ENCODE data around the gene CCL11.
A peak's percentile ranks its signal among the peaks of the same experiment; 100 is the strongest.

CCL11 gene

DNA sequence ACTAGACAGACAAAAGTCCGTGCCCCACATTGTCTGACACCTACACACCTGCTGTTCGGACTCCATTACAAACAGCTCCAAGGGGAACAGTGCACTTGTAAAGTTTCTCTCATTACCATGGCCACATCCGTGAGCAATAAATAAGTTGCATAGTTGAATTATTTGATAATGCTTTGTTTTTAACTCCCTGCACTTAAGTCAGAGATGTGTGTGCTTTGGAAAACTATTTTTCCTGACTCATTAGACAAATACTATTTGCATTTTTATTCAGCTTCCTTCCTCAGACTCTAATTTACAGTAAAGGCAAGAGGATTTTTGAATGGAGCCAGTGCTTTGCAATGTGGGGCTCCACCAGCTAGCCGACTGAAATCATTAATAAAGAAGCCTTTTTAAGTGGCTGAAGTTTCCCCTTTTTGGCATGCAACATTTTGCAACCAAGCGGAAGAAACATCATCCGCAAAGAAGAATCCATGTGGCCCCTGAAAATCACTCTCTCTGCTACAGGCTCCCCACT is 37.0 kb upstream of the CCL11 start:
- Histone ChIP-seq H3K36me3 (ENCODE audit: control insufficient read depth in 2 of 2, insufficient read depth in 2 of 2, low read length in 2 of 2) (no peaks in the 10 kb centered on the region), H3K4me1 (ENCODE audit: control insufficient read depth in 2 of 2, insufficient read depth in 2 of 2, low read length in 2 of 2) (peaks cover 16 to 20% of the 10 kb centered on the region in 2 donors), H3K9ac (ENCODE audit: low read depth in 1 of 2, low read length in 2 of 2) (no peak overlapping the region), H3K9me3 (ENCODE audit: control insufficient read depth in 2 of 2, low read length in 2 of 2) (no peaks in the 10 kb centered on the region), H3K27me3 (ENCODE audit: control insufficient read depth in 2 of 2, insufficient read depth in 2 of 2, low read length in 2 of 2) (no peaks in the 10 kb centered on the region), H3K4me3 (ENCODE audit: low read length in 2 of 2) (no peak overlapping the region), H3K27ac (ENCODE audit: low read depth in 2 of 2, low read length in 2 of 2) (peak overlapping the region in 1 of 2 donors; percentile 35)

DNA sequence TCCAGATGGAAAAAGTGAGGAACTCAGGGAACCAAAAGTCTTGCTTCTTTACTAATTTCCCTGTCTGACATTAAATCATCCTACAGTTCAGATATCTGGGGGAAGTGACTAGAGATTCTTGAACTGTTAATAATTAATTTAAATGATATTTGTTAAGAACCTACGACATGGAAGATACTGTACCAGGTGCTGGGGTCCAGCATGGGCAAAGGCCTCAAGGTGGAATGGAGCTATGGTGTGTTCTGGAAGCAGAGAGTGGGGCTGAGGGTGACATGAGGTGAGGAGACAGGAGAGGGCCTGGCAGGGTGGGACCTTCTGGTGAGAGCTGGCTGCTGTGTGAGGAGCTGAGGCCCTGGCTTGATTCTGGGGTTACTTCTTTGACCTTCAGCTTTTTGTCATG is 36.5 kb upstream of the CCL11 start:
- Histone ChIP-seq H3K27me3 (ENCODE audit: control insufficient read depth in 2 of 2, insufficient read depth in 2 of 2, low read length in 2 of 2) (no peaks in the 10 kb centered on the region), H3K9ac (ENCODE audit: low read depth in 1 of 2, low read length in 2 of 2) (no peak overlapping the region), H3K36me3 (ENCODE audit: control insufficient read depth in 2 of 2, insufficient read depth in 2 of 2, low read length in 2 of 2) (no peaks in the 10 kb centered on the region), H3K4me1 (ENCODE audit: control insufficient read depth in 2 of 2, insufficient read depth in 2 of 2, low read length in 2 of 2) (peaks cover 19 to 23% of the 10 kb centered on the region in 2 donors), H3K27ac (ENCODE audit: low read depth in 2 of 2, low read length in 2 of 2) (peak overlapping the region in 1 of 2 donors; percentile 38), H3K9me3 (ENCODE audit: control insufficient read depth in 2 of 2, low read length in 2 of 2) (no peaks in the 10 kb centered on the region), H3K4me3 (ENCODE audit: low read length in 2 of 2) (no peak overlapping the region)

DNA sequence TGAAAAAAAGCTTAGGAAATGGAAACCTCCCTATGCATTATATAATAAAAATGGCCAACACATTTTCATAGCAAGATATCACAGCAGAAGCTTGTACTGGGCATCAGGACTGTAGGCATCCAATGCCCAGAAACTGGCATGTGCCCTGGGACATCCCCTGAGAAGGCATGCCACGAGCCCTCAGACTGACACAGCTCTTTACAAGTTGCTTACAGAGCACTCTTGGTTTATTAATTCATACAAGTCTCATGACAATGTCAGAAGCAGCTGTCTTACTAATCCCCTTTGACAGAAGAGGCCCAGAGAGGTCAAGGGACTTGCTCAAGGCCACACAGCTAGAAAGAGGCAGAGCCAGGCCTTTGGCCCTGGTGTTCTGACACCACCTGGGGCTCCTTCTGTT is 36.1 kb upstream of the CCL11 start:
- Histone ChIP-seq H3K9ac (ENCODE audit: low read depth in 1 of 2, low read length in 2 of 2) (no peak overlapping the region), H3K36me3 (ENCODE audit: control insufficient read depth in 2 of 2, insufficient read depth in 2 of 2, low read length in 2 of 2) (no peaks in the 10 kb centered on the region), H3K9me3 (ENCODE audit: control insufficient read depth in 2 of 2, low read length in 2 of 2) (no peaks in the 10 kb centered on the region), H3K27me3 (ENCODE audit: control insufficient read depth in 2 of 2, insufficient read depth in 2 of 2, low read length in 2 of 2) (no peaks in the 10 kb centered on the region), H3K4me1 (ENCODE audit: control insufficient read depth in 2 of 2, insufficient read depth in 2 of 2, low read length in 2 of 2) (peaks cover 22 to 23% of the 10 kb centered on the region in 2 donors), H3K27ac (ENCODE audit: low read depth in 2 of 2, low read length in 2 of 2) (peak overlapping the region in 1 of 2 donors; percentile 38), H3K4me3 (ENCODE audit: low read length in 2 of 2) (no peak overlapping the region)

DNA sequence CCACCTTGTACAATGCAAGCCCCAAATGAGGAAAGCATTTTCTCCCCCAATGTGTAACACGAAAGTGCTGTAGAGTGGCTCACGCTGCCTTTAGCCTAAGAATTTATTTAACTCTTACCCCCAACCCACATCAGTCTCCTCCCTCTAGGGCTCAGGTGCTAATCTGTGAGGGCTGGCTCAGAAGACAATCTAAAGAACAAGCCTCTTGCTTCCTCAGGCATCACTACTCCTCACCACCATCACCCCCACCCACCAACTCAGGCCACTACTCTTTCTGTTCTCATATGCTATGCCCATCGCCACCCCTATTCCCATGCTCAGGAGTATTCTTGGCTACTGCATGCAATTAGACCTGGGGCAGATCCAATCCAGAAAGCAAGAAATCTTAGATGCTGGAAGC is 34.4 kb upstream of the CCL11 start:
- Histone ChIP-seq H3K27ac (ENCODE audit: low read depth in 2 of 2, low read length in 2 of 2) (no peak overlapping the region), H3K9ac (ENCODE audit: low read depth in 1 of 2, low read length in 2 of 2) (no peak overlapping the region), H3K9me3 (ENCODE audit: control insufficient read depth in 2 of 2, low read length in 2 of 2) (no peaks in the 10 kb centered on the region), H3K4me1 (ENCODE audit: control insufficient read depth in 2 of 2, insufficient read depth in 2 of 2, low read length in 2 of 2) (peaks cover 22 to 23% of the 10 kb centered on the region in 2 donors), H3K4me3 (ENCODE audit: low read length in 2 of 2) (no peak overlapping the region), H3K27me3 (ENCODE audit: control insufficient read depth in 2 of 2, insufficient read depth in 2 of 2, low read length in 2 of 2) (no peaks in the 10 kb centered on the region), H3K36me3 (ENCODE audit: control insufficient read depth in 2 of 2, insufficient read depth in 2 of 2, low read length in 2 of 2) (no peaks in the 10 kb centered on the region)

DNA sequence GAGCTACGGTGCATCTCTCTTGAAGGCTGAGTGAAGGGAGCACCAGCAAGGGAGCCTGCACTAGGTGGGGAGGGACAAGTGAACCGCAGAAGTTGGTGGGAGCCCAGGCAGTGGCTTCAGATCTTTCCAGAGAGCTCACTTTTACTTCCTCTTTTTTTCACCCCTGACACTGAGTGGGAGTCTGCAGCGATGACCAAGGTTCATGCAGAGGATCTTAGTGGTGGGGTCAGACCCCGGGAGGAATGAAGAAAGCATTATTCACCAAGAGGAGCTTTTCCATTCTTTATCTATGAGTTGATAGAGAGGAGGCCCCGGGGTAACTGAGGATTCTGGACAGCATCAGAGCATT is 33.5 kb upstream of the CCL11 start:
- H3K27me3 ChIP-seq (ENCODE audit: control insufficient read depth in 2 of 2, insufficient read depth in 2 of 2, low read length in 2 of 2), result no peaks in the 10 kb centered on the region
- no peaks in the 10 kb centered on the region for H3K36me3 ChIP-seq (ENCODE audit: control insufficient read depth in 2 of 2, insufficient read depth in 2 of 2, low read length in 2 of 2)
- no peak overlapping the region for H3K4me3 ChIP-seq (ENCODE audit: low read length in 2 of 2)
- no peak overlapping the region for H3K9ac ChIP-seq (ENCODE audit: low read depth in 1 of 2, low read length in 2 of 2)
- peak overlapping the region; percentile 68 to 74 for H3K27ac ChIP-seq (ENCODE audit: low read depth in 2 of 2, low read length in 2 of 2)
- no peaks in the 10 kb centered on the region for H3K9me3 ChIP-seq (ENCODE audit: control insufficient read depth in 2 of 2, low read length in 2 of 2)
- H3K4me1 ChIP-seq (ENCODE audit: control insufficient read depth in 2 of 2, insufficient read depth in 2 of 2, low read length in 2 of 2), result peaks cover 22 to 23% of the 10 kb centered on the region in 2 donors

DNA sequence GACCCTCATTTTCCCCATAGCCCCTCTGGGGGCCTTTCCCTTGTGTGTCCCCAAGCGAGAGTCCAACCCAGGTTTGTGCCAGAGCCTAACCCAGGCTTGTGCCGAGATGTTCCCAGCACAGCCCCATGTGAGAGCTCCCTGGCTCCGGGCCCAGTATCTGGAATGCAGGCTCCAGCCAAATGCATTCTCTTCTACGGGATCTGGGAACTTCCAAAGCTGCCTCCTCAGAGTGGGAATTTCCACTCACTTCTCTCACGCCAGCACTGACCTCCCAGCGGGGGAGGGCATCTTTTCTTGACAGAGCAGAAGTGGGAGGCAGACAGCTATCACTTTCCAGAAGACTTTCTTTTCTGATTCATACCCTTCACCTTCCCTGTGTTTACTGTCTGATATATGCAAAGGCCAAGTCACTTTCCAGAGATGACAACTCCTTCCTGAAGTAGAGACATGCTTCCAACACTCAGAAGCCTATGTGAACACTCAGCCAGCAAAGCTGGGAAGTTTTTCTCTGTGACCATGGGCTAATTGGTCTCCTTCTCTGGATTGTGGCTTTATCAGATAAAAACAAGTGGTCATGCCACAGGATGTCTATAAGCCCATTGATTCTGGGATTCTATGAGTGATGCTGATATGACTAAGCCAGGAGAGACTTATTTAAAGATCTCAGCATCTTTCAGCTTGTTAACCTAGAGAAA is 33.0 kb upstream of the CCL11 start:
- Histone ChIP-seq H3K4me3 (ENCODE audit: low read length in 2 of 2) (no peak overlapping the region), H3K27ac (ENCODE audit: low read depth in 2 of 2, low read length in 2 of 2) (peak overlapping the region; percentile 68 to 74), H3K36me3 (ENCODE audit: control insufficient read depth in 2 of 2, insufficient read depth in 2 of 2, low read length in 2 of 2) (no peaks in the 10 kb centered on the region), H3K9ac (ENCODE audit: low read depth in 1 of 2, low read length in 2 of 2) (no peak overlapping the region), H3K27me3 (ENCODE audit: control insufficient read depth in 2 of 2, insufficient read depth in 2 of 2, low read length in 2 of 2) (no peaks in the 10 kb centered on the region), H3K9me3 (ENCODE audit: control insufficient read depth in 2 of 2, low read length in 2 of 2) (no peaks in the 10 kb centered on the region), H3K4me1 (ENCODE audit: control insufficient read depth in 2 of 2, insufficient read depth in 2 of 2, low read length in 2 of 2) (peaks cover 21 to 22% of the 10 kb centered on the region in 2 donors)

DNA sequence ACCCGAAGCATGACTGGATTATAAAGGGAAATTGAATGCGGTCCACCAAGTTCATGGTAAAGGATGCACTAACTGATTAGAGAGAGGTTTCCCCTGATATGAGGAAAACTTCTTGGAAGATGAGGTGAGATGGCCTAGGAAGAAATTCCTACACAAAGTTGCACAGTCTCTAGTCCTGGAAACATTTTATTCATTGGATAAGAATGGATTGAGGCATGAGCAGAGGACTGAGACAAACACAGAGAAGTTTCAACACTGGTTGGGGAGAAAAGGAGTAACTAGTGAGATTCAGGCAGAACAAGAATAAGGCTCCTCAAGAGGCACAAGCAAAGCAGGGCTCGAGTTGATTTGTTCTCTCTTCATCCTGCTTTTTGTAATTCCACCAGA is 32.4 kb upstream of the CCL11 start:
- Histone ChIP-seq H3K4me3 (ENCODE audit: low read length in 2 of 2) (no peak overlapping the region), H3K36me3 (ENCODE audit: control insufficient read depth in 2 of 2, insufficient read depth in 2 of 2, low read length in 2 of 2) (no peaks in the 10 kb centered on the region), H3K9me3 (ENCODE audit: control insufficient read depth in 2 of 2, low read length in 2 of 2) (no peaks in the 10 kb centered on the region), H3K9ac (ENCODE audit: low read depth in 1 of 2, low read length in 2 of 2) (no peak overlapping the region), H3K4me1 (ENCODE audit: control insufficient read depth in 2 of 2, insufficient read depth in 2 of 2, low read length in 2 of 2) (peaks cover 18 to 22% of the 10 kb centered on the region in 2 donors), H3K27ac (ENCODE audit: low read depth in 2 of 2, low read length in 2 of 2) (peak overlapping the region; percentile 68 to 74), H3K27me3 (ENCODE audit: control insufficient read depth in 2 of 2, insufficient read depth in 2 of 2, low read length in 2 of 2) (no peaks in the 10 kb centered on the region)

DNA sequence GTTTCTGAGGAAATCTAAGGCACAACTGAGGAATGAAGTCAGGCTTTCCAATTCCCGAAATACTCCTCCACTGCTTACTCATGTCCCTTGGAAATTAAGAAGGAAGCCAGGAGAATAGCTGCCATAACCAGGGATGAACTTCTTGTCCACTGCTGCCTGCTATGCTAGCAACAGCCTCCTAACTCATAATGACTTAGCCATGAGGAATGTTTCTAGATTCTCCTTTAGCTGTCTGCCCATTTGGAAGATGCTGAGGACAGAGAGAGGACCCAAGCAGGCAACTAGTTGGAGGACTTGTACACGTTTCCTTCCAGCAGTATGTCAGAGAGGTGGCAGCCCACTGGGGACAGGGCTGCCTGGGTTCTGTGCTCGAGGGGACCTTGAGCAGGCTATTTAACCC is 31.4 kb upstream of the CCL11 start:
- H3K36me3 ChIP-seq (ENCODE audit: control insufficient read depth in 2 of 2, insufficient read depth in 2 of 2, low read length in 2 of 2), result no peaks in the 10 kb centered on the region
- H3K9ac ChIP-seq (ENCODE audit: low read depth in 1 of 2, low read length in 2 of 2), result no peak overlapping the region
- H3K4me3 ChIP-seq (ENCODE audit: low read length in 2 of 2), result no peak overlapping the region
- no peaks in the 10 kb centered on the region for H3K9me3 ChIP-seq (ENCODE audit: control insufficient read depth in 2 of 2, low read length in 2 of 2)
- H3K4me1 ChIP-seq (ENCODE audit: control insufficient read depth in 2 of 2, insufficient read depth in 2 of 2, low read length in 2 of 2), result peaks cover 18 to 22% of the 10 kb centered on the region in 2 donors
- H3K27ac ChIP-seq (ENCODE audit: low read depth in 2 of 2, low read length in 2 of 2), result peak overlapping the region; percentile 68 to 74
- no peaks in the 10 kb centered on the region for H3K27me3 ChIP-seq (ENCODE audit: control insufficient read depth in 2 of 2, insufficient read depth in 2 of 2, low read length in 2 of 2)

DNA sequence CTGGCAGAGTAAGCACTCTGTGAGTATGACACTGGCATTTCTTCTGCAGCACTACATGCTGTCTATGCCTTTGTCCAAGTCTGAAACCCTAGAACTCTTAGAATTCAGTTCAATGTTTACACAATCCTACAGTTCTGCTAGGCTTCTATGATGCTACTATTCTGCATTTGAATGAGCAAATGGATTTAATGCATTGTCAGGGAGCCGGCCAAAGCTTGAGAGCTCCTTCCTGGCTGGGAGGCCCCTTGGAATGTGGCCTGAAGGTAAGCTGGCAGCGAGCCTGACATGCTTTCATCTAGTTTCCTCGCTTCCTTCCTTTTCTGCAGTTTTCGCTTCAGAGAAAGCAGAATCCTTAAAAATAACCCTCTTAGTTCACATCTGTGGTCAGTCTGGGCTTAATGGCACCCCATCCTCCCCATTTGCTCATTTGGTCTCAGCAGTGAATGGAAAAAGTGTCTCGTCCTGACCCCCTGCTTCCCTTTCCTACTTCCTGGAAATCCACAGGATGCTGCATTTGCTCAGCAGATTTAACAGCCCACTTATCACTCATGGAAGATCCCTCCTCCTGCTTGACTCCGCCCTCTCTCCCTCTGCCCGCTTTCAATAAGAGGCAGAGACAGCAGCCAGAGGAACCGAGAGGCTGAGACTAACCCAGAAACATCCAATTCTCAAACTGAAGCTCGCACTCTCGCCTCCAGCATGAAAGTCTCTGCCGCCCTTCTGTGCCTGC is 30.7 kb upstream of the CCL11 start, which contains the start of gene CCL2:
Gene CCL2, plus strand, starts transcription at position 635 of the 730 bp plus-strand sequence. Its CDS starts 65 bp downstream, at position 700.
- Histone ChIP-seq H3K36me3 (ENCODE audit: control insufficient read depth in 2 of 2, insufficient read depth in 2 of 2, low read length in 2 of 2) (no peaks in the 10 kb centered on the region), H3K9me3 (ENCODE audit: control insufficient read depth in 2 of 2, low read length in 2 of 2) (no peaks in the 10 kb centered on the region), H3K4me3 (ENCODE audit: low read length in 2 of 2) (peak within 1 kb of the TSS; percentile 44 to 65), H3K27me3 (ENCODE audit: control insufficient read depth in 2 of 2, insufficient read depth in 2 of 2, low read length in 2 of 2) (no peaks in the 10 kb centered on the region), H3K4me1 (ENCODE audit: control insufficient read depth in 2 of 2, insufficient read depth in 2 of 2, low read length in 2 of 2) (peaks cover 18 to 22% of the 10 kb centered on the region in 2 donors), H3K27ac (ENCODE audit: low read depth in 2 of 2, low read length in 2 of 2) (peak within 1 kb of the TSS; percentile 60 to 70), H3K9ac (ENCODE audit: low read depth in 1 of 2, low read length in 2 of 2) (peak within 1 kb of the TSS; percentile 46 to 54)

DNA sequence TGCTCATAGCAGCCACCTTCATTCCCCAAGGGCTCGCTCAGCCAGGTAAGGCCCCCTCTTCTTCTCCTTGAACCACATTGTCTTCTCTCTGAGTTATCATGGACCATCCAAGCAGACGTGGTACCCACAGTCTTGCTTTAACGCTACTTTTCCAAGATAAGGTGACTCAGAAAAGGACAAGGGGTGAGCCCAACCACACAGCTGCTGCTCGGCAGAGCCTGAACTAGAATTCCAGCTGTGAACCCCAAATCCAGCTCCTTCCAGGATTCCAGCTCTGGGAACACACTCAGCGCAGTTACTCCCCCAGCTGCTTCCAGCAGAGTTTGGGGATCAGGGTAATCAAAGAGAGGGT is 30.2 kb upstream of the CCL11 start:
- Histone ChIP-seq H3K27ac (ENCODE audit: low read depth in 2 of 2, low read length in 2 of 2) (peak overlapping the region; percentile 60 to 70), H3K36me3 (ENCODE audit: control insufficient read depth in 2 of 2, insufficient read depth in 2 of 2, low read length in 2 of 2) (no peaks in the 10 kb centered on the region), H3K9ac (ENCODE audit: low read depth in 1 of 2, low read length in 2 of 2) (peak overlapping the region; percentile 46 to 54), H3K4me3 (ENCODE audit: low read length in 2 of 2) (peak overlapping the region; percentile 44 to 65), H3K9me3 (ENCODE audit: control insufficient read depth in 2 of 2, low read length in 2 of 2) (no peaks in the 10 kb centered on the region), H3K27me3 (ENCODE audit: control insufficient read depth in 2 of 2, insufficient read depth in 2 of 2, low read length in 2 of 2) (no peaks in the 10 kb centered on the region), H3K4me1 (ENCODE audit: control insufficient read depth in 2 of 2, insufficient read depth in 2 of 2, low read length in 2 of 2) (peaks cover 18 to 22% of the 10 kb centered on the region in 2 donors)

Data from mucosa of rectum (tissue), 2 donors.